Stimulated activated CD8-positive, alpha-beta memory T cell treated with anti-CD3 and anti-CD28 coated beads, Interleukin-7, amount 100 ng/mL, for 24 hours (primary cell): ENCODE measurements around the gene TREML4.

Source experiments
- DNase-seq: peaks from one replicate; pipeline ENCODE4 v3.0.0-alpha.2; 2020; ENCODE audit warnings: low read depth

TREML4 gene

DNA sequence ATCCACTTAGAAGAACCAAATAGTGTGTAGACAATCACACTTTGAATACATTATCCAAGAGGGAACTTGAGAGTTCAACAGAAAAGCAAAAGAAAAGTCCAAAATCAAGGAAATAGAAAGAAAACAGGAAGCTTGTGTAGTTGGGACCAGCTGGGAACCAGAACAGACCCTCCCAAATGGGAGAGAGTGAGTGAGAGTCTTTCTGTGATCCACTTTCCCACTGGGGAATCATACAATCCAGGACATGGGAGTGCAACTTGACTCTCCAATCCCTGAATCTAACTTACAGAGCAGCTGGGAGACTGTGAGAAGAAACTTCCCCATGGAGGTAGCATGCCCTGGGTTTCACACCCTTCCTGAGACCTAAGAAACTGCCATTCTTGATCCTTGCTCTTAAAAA, 27.0 kb downstream of the TREML4 start:
- no peak for DNase-seq

DNA sequence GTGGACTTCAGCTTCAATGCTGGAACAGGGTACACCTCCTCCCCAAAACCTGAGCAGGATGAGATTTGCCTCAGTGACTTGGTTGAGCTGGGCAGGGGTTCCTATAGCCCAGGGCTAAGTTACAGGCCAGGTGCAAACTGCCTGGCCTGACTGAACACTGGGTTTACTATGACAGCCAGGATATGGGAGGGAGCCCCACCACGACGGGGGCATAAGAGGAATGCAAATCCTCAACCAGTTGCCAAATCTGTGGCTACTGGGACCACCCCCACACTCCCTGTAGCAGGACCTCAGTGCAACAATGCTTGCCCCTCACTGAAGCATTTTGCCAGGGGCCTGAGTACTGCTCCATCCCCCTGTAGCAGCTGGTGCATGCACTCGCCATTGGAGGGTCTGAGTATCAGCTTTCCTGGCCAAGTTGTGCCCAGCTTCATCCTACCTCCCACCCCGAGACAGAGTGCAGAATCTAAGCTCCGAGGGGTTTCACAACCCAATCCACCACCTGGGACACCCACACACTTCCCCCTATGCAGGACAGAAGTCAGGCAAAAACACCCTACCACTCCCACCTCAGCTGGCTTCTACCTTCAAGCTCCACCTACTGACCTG, 27.6 kb downstream of the TREML4 start:
- DNase-seq, result no peak

DNA sequence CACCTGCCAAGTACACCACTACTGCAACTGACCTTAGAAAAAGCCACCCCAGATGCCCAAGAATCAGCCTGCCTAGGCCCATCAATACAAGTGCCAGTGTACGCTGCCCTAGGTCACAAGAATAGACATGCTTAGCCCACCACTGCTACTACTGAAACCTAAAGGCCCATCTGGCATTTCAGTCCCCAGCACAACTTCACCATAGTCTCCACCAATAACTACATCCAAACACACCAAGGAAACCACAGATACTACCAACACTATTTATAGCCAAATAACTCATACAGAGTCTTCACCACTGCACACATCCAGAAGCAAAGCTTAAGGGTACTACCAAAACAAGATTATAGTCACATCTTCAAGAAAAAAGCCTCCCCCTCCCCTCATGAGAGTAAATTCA, 28.2 kb downstream of the TREML4 start:
- DNase-seq, result no peak

GRCh38 chr6:41257369-41258195, 29.4 kb downstream of the TREML4 start:
- DNase-seq, result no peak

DNA sequence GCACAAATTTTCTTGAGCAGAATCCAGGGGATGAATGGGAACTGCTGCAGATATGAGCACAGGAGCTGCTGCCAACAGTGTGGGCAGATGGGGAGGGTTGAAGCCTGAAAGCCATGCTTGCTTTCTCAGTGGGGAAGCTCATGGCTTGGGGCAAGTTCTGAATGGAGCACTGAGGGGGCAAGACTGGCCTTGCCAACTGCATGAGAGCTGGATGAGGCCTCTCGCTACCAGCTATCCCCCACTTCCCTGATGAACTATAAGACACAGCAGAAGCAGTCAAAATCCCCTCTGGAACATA, 30.0 kb downstream of the TREML4 start:
- DNase-seq, result no peak

DNA sequence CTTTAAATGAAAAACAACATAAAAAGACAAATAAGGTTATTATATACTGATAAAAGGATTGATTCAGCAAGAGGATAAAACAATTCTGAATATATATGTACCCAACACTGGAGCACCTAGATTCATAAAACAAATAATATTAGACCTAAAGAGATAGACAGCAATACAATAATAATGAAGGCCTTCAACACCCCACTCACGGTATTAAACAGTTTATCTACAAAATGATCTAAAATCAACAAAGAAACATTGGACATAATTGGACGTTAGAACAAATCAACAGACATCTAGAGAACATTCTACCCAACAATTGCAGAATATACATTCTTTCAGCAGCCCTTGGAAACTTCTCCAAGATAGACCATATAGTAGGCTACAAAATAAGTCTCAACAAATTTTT, 34.3 kb downstream of the TREML4 start:
- no peak for DNase-seq

DNA sequence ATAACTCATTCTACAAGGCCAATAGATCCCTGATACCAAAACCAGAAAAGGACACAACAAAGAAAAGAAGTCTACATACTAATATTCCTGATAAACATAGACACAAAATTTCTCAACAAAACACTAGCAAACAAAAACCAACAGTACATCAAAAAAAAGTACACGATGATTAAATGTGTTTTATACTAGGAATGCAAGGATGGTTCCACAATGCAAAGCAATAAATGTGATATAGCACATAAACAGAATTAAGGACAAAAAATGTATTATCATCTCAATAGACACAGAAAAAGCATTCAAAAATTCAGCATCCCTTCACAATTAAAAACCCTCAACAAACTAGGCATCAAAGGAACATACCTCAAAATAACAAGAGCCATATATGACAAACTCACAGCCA, 35.1 kb downstream of the TREML4 start:
- DNase-seq, result no peak

DNA sequence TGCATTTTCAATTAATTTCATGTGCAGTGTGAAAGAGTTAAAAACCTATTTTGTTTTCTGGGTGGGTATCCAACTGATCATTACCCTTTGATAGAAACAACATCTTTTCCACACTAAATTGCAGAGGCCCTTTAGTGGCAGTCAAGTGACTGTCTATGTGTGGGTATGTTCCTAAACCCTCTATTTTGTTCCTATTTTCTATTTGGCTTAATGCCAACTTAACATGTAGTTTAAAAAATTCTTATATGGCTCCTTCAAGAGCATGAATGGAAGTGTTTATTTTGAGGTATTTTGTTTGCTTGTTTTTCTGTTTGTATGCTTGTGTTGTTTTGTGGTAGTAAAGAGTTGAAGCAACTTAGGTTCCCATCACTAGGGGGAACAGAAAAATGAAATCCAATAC, 38.4 kb downstream of the TREML4 start:
- no peak for DNase-seq

DNA sequence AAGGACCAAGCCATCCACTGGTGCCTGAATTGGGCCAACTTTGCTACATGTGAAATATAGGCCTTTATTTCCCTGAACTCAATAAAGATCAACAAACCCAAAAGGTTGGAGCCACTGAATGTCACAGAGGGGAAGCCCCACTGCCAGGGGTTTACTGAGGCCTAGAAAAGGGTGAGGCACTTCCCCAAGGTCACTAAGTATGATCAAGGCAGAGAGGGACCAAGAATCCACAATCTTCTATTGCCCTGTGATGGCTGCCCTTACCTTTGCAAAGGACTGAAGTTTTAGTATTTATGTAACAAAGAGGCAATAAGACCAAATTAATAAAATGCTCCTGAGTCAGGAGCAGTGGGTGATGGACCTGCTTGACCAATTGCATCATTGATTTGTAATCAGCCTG, 40.3 kb downstream of the TREML4 start:
- no peak for DNase-seq

- no peak for DNase-seq
These were observed 41.0 kb downstream of the TREML4 start for GRCh38 chr6:41269166-41269565.

- DNase-seq, result no peak
These were observed 41.6 kb downstream of the TREML4 start for GRCh38 chr6:41269716-41270115.

- no peak for DNase-seq
These were observed 43.8 kb downstream of the TREML4 start for GRCh38 chr6:41271901-41272395.

- no peak for DNase-seq
These were observed 44.6 kb downstream of the TREML4 start for GRCh38 chr6:41272591-41273240.

- DNase-seq, result no peak
These were observed 45.6 kb downstream of the TREML4 start for GRCh38 chr6:41273714-41274113.

GRCh38 chr6:41274256-41274655, 46.1 kb downstream of the TREML4 start:
- no peak for DNase-seq

GRCh38 chr6:41275489-41275888, 47.3 kb downstream of the TREML4 start:
- DNase-seq, result no peak

- no peak for DNase-seq
These were observed 49.5 kb downstream of the TREML4 start for GRCh38 chr6:41277605-41278004.

DNA sequence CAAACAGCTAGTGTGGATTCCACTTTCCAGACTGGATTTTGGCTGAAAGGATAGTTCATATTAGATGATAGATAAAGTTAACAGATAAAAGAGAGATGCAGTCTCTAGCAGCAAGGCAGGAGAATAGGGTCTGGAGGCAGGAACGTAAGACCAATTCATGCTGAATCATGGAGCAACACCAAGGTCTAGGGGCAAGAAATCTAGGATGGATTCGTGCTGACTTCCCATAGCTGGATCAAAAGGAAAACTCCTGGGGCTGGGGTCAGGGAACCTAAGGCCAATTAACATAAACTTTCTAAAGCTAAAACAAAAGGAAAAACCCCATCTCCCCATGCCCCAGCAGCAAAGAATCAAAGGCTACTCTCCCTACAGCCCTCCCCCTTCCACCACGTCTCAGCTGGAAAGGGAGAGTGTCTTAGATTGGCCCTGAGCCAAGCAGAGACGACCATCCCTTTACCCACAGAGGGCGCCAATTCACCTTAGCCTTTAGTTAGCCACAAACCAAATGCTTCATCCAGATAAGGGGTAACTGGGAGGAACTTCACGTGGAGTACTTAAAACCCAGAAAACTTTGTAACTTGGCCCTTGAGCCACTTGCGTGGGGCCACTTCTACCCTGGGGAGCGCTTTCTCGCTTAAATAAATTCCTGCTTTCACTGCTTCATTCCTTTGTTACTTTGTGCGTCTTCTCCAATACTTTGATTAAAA, 50.7 kb downstream of the TREML4 start:
- DNase-seq, result peak; percentile 24

GRCh38 chr6:41280381-41281057, 52.4 kb downstream of the TREML4 start:
- DNase-seq, result no peak

GRCh38 chr6:41283600-41283999, 55.5 kb downstream of the TREML4 start:
- DNase-seq, result no peak

DNA sequence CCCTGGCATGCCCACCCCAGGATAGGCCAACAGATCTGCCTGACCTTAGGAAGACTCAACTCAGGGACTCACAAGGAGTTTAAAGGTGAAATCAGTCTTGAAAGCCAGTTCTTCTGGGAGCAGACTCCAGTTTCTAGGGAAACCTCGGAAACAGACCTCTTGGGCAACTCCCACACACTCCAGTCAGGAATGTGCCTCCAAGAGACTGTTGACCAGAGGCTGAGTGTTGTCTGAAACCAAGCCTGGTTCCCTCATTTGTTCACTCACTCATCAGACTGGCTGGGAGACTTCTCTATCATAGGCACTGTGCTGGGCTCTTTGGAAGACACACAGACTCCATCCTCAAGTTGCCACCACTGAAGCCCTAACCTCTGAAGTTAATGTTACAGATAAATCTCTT, 56.6 kb downstream of the TREML4 start:
- no peak for DNase-seq
